Gastroesophageal sphincter (tissue), 4 donors: ENCODE results near the gene KNL1. TPM values are rescaled to one million over a fixed set of nuclear protein-coding genes. Genes with fewer than 3 reads are reported as not detected.

Source experiments
- ATAC-seq: fragments of 150-250 bp; one replicate; pipeline ENCODE4 v1.9.1; 2016; ENCODE audit warnings: mild to moderate bottlenecking, moderate library complexity
- H3K27ac ChIP-seq, 4 donors: fragments of 200-600 bp; sonication (generic) in 3 of 4; 1 replicate in 3 of 4; 2 replicates in 1 of 4; pipeline ENCODE4 v1.5.1; 2016 to 2019
- H3K27me3 ChIP-seq: fragments of 200-600 bp; sonication (generic); one replicate; pipeline ENCODE4 v1.5.1; 2019
- H3K36me3 ChIP-seq, 2 donors: fragments of 200-600 bp; sonication (generic); one replicate each; pipeline ENCODE4 v1.5.1; 2019; ENCODE audit warnings: control low read depth in 1 of 2
- H3K4me1 ChIP-seq, 3 donors: fragments of 200-600 bp; sonication (generic); 1 replicate in 2 of 3; 2 replicates in 1 of 3; pipeline ENCODE4 v1.5.1; 2016 to 2019; ENCODE audit warnings: control low read depth in 2 of 3
- H3K4me3 ChIP-seq, 2 donors: fragments of 200-600 bp; sonication (generic); one replicate each; pipeline ENCODE4 v1.5.1; 2019; ENCODE audit warnings: mild to moderate bottlenecking in 1 of 2, moderate library complexity in 1 of 2
- H3K9me3 ChIP-seq, 3 donors: fragments of 200-600 bp; sonication (generic); one replicate each; pipeline ENCODE4 v1.5.1; 2017 to 2019; ENCODE audit warnings: control low read depth in 2 of 3
- EP300 ChIP-seq: sonication (generic); formaldehyde crosslinking; IDR thresholded peaks from one replicate; pipeline ENCODE4 v1.6.1; 2017; ENCODE audit warnings: antibody characterized with exemption, mild to moderate bottlenecking
- POLR2A ChIP-seq, 2 donors: fragments of 450-650 bp; IDR thresholded peaks; one replicate each; pipeline ENCODE4 v1.6.1; 2017; ENCODE audit warnings: antibody characterized with exemption in 2 of 2, mild to moderate bottlenecking in 2 of 2, moderate library complexity in 1 of 2
- POLR2AphosphoS5 ChIP-seq: sonication (generic); formaldehyde crosslinking; IDR thresholded peaks from one replicate; pipeline ENCODE4 v1.6.1; 2017; ENCODE audit warnings: antibody characterized with exemption
- WGBS, 2 donors: methylation state at CpG; one replicate each; pipeline ENCODE4 v1.1.5; 2018; ENCODE audit warnings: low coverage in 1 of 2; 5-methylcytosine and 5-hydroxymethylcytosine counted together
- total RNA-seq, 4 donors: library from RNA; depleted of rRNA; stranded (reverse); fragments of >200 nt; gene quantifications; one replicate each; pipeline ENCODE4 v1.1.0, GENCODE V29; 2016
- TF ChIP-seq, protein P1 (sequence below), 4 experiments: fragments of 200-600 bp in 2 of 4; fragments of 450-650 bp in 2 of 4; sonication (generic) in 1 of 4; IDR thresholded peaks; one replicate each; pipeline ENCODE4 v1.5.1; 2017 to 2019; ENCODE audit warnings: antibody characterized with exemption in 4 of 4, mild to moderate bottlenecking in 2 of 4, moderate library complexity in 2 of 4

KNL1 gene
- total RNA-seq, 4 donors from 2014 or later, result 0.23 to 0.89 (median 0.57) TPM

DNA sequence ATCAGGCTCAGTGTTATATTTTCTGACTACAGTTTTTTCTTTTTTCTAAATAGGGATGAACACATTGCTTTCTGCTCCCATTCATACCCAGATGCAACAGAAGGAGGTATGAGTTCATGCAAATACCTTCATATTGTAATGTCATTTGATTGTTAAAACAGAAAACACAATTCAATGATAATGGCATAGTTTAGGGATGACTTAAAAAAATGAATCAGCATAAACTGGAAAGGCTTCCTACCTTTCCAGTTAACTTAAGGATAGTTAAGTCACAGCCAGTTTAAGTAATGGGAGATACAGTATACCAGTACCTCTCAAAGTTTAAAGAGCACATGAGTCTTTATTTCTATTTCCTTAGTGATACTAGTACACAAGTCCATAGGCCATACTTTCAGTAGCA lies 24.9 kb downstream of the KNL1 start:
- no peaks in the 10 kb centered on the region for H3K4me1 ChIP-seq
- H3K4me3 ChIP-seq, result no peak overlapping the region
- no peaks in the 10 kb centered on the region for H3K9me3 ChIP-seq
- no peaks in the 10 kb centered on the region for H3K36me3 ChIP-seq
- no peaks in the 10 kb centered on the region for H3K27me3 ChIP-seq
- no peak for ATAC-seq
- H3K27ac ChIP-seq, result no peak overlapping the region
- TF ChIP-seq, protein P1, sequence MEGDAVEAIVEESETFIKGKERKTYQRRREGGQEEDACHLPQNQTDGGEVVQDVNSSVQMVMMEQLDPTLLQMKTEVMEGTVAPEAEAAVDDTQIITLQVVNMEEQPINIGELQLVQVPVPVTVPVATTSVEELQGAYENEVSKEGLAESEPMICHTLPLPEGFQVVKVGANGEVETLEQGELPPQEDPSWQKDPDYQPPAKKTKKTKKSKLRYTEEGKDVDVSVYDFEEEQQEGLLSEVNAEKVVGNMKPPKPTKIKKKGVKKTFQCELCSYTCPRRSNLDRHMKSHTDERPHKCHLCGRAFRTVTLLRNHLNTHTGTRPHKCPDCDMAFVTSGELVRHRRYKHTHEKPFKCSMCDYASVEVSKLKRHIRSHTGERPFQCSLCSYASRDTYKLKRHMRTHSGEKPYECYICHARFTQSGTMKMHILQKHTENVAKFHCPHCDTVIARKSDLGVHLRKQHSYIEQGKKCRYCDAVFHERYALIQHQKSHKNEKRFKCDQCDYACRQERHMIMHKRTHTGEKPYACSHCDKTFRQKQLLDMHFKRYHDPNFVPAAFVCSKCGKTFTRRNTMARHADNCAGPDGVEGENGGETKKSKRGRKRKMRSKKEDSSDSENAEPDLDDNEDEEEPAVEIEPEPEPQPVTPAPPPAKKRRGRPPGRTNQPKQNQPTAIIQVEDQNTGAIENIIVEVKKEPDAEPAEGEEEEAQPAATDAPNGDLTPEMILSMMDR (IDR thresholded peaks at IDR 0.05), result no peak
- no peak for TF ChIP-seq POLR2AphosphoS5
- TF ChIP-seq EP300, result no peak
- no peak for TF ChIP-seq POLR2A (IDR thresholded peaks at IDR 0.05)

GRCh38 chr15:40623361-40623760 lies 29.3 kb downstream of the KNL1 start:
- 71 to 78% methylated on average over 2 of the region's 2 CpGs for WGBS, 2 donors
- Histone ChIP-seq H3K4me3 (no peak overlapping the region), H3K27ac (no peak overlapping the region), H3K9me3 (no peaks in the 10 kb centered on the region), H3K36me3 (no peaks in the 10 kb centered on the region), H3K27me3 (peaks cover 3% of the 10 kb centered on the region), H3K4me1 (no peaks in the 10 kb centered on the region)
- TF ChIP-seq POLR2AphosphoS5, result no peak
- TF ChIP-seq, protein P1 (IDR thresholded peaks at IDR 0.05), result no peak
- TF ChIP-seq EP300, result no peak
- no peak for TF ChIP-seq POLR2A (IDR thresholded peaks at IDR 0.05)
- ATAC-seq, result no peak

DNA sequence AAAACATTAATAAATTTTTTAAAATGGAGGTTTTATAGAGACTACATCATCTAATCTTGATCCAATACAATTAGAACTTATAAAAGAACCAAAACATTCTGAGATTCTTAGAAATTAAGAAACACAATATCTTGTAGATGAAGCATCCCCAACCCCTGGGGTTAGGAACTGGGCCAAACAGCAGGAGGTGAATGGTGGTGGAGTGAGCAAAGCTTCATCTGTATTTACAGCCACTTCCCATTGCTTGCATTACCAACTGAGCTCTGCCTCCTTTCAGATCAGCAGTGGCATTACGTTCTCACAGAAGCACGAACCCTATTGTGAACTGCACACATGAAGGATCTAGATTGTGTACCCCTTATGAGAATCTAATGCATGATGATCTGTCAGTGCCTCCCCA lies 36.3 kb downstream of the KNL1 start:
- no peak for ATAC-seq
- no peaks in the 10 kb centered on the region for H3K4me1 ChIP-seq
- no peak overlapping the region for H3K27ac ChIP-seq
- no peaks in the 10 kb centered on the region for H3K9me3 ChIP-seq
- WGBS, 2 donors, result 89 to 93% methylated on average over 2 of the region's 2 CpGs
- no peak overlapping the region for H3K4me3 ChIP-seq
- H3K36me3 ChIP-seq, result no peaks in the 10 kb centered on the region
- TF ChIP-seq EP300 (no peak), POLR2A (IDR thresholded peaks at IDR 0.05) (no peak), POLR2AphosphoS5 (no peak)
- TF ChIP-seq, protein P1 (IDR thresholded peaks at IDR 0.05), result no peak
- H3K27me3 ChIP-seq, result peaks cover 3% of the 10 kb centered on the region

- H3K36me3 ChIP-seq, result no peaks in the 10 kb centered on the region
- H3K9me3 ChIP-seq, result no peaks in the 10 kb centered on the region
- H3K4me1 ChIP-seq, result no peaks in the 10 kb centered on the region
- no peaks in the 10 kb centered on the region for H3K27me3 ChIP-seq
- no peak overlapping the region for H3K27ac ChIP-seq
- H3K4me3 ChIP-seq, result no peak overlapping the region
- TF ChIP-seq EP300 (no peak), POLR2AphosphoS5 (no peak), POLR2A (IDR thresholded peaks at IDR 0.05) (no peak)
- TF ChIP-seq, protein P1 (IDR thresholded peaks at IDR 0.05), result no peak
- ATAC-seq, result no peak
- WGBS, 2 donors, result 64 to 90% methylated on average over 1 to 6 of the region's 9 CpGs
These were observed 39.1 kb downstream of the KNL1 start for GRCh38 chr15:40633178-40633577.

GRCh38 chr15:40637221-40637745 lies 43.2 kb downstream of the KNL1 start:
- Histone ChIP-seq H3K36me3 (no peaks in the 10 kb centered on the region), H3K27me3 (no peaks in the 10 kb centered on the region), H3K4me1 (no peaks in the 10 kb centered on the region), H3K4me3 (no peak overlapping the region), H3K9me3 (no peaks in the 10 kb centered on the region), H3K27ac (no peak overlapping the region)
- TF ChIP-seq, protein P1 (IDR thresholded peaks at IDR 0.05), result no peak
- TF ChIP-seq POLR2A (IDR thresholded peaks at IDR 0.05) (no peak), POLR2AphosphoS5 (no peak), EP300 (no peak)
- no peak for ATAC-seq
- WGBS, 2 donors, result 82% methylated on average over 4 of the region's 4 CpGs
